ENCODE results near the gene KRT33A.

KRT33A gene

GRCh38 chr17:41315814-41316445, 34.7 kb downstream of the KRT33A start:
- H3K9ac ChIP-seq (ENCODE audit: low read depth, low read length) = no peak overlapping the region
- no peaks in the 10 kb centered on the region for H3K79me2 ChIP-seq (ENCODE audit: insufficient read depth, low read length)
- H4K20me1 ChIP-seq (ENCODE audit: insufficient read depth, low read length) = no peaks in the 10 kb centered on the region
- no peaks in the 10 kb centered on the region for H3K9me3 ChIP-seq (ENCODE audit: insufficient read depth, low read length, severe bottlenecking)
- no peak overlapping the region for H2AFZ ChIP-seq (ENCODE audit: low read depth, low read length)
- DNase-seq (no peak), ATAC-seq (ENCODE audit: insufficient read depth, low read depth) (no peak)
- H3K36me3 ChIP-seq (ENCODE audit: insufficient read depth, low read length) = no peaks in the 10 kb centered on the region
- no peak overlapping the region for H3K4me3 ChIP-seq (ENCODE audit: low read depth in 1 of 2, low read length in 2 of 2)
- H3K4me1 ChIP-seq (ENCODE audit: insufficient read depth, low read length) = no peaks in the 10 kb centered on the region
- H3K27ac ChIP-seq (ENCODE audit: low read length) = no peak overlapping the region
- peaks cover 3% of the 10 kb centered on the region for H3K27me3 ChIP-seq (ENCODE audit: insufficient read depth, low read length, poor library complexity)
- no peak overlapping the region for H3K4me2 ChIP-seq (ENCODE audit: insufficient read depth, low read length)
- TF ChIP-seq, protein P1, sequence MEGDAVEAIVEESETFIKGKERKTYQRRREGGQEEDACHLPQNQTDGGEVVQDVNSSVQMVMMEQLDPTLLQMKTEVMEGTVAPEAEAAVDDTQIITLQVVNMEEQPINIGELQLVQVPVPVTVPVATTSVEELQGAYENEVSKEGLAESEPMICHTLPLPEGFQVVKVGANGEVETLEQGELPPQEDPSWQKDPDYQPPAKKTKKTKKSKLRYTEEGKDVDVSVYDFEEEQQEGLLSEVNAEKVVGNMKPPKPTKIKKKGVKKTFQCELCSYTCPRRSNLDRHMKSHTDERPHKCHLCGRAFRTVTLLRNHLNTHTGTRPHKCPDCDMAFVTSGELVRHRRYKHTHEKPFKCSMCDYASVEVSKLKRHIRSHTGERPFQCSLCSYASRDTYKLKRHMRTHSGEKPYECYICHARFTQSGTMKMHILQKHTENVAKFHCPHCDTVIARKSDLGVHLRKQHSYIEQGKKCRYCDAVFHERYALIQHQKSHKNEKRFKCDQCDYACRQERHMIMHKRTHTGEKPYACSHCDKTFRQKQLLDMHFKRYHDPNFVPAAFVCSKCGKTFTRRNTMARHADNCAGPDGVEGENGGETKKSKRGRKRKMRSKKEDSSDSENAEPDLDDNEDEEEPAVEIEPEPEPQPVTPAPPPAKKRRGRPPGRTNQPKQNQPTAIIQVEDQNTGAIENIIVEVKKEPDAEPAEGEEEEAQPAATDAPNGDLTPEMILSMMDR (IDR thresholded peaks at IDR 0.05; ENCODE audit: borderline replicate concordance, extremely low read depth, low read length, poor library complexity, severe bottlenecking) = no peak
- no peak for TF ChIP-seq EZH2 (IDR thresholded peaks at IDR 0.05; ENCODE audit: borderline replicate concordance, low read depth, low read length, severe bottlenecking)

GRCh38 chr17:41315204-41315794, 35.3 kb downstream of the KRT33A start, which contains the start of gene KRTAP17-1:
TSS of gene KRTAP17-1 (minus strand) at chr17:41315710. CDS start at chr17:41315650, 60 bp downstream.
- Histone ChIP-seq H3K79me2 (ENCODE audit: insufficient read depth, low read length) (no peaks in the 10 kb centered on the region), H3K4me3 (ENCODE audit: low read depth in 1 of 2, low read length in 2 of 2) (no peak within 1 kb of the TSS), H3K9me3 (ENCODE audit: insufficient read depth, low read length, severe bottlenecking) (no peaks in the 10 kb centered on the region), H3K27me3 (ENCODE audit: insufficient read depth, low read length, poor library complexity) (peaks cover 3% of the 10 kb centered on the region), H3K36me3 (ENCODE audit: insufficient read depth, low read length) (no peaks in the 10 kb centered on the region), H3K9ac (ENCODE audit: low read depth, low read length) (no peak within 1 kb of the TSS), H3K4me2 (ENCODE audit: insufficient read depth, low read length) (no peak within 1 kb of the TSS), H2AFZ (ENCODE audit: low read depth, low read length) (no peak within 1 kb of the TSS), H4K20me1 (ENCODE audit: insufficient read depth, low read length) (no peaks in the 10 kb centered on the region), H3K4me1 (ENCODE audit: insufficient read depth, low read length) (no peaks in the 10 kb centered on the region), H3K27ac (ENCODE audit: low read length) (no peak within 1 kb of the TSS)
- DNase-seq (no peak), ATAC-seq (ENCODE audit: insufficient read depth, low read depth) (no peak)
- no peak for TF ChIP-seq EZH2 (IDR thresholded peaks at IDR 0.05; ENCODE audit: borderline replicate concordance, low read depth, low read length, severe bottlenecking)
- TF ChIP-seq, protein P1 (IDR thresholded peaks at IDR 0.05; ENCODE audit: borderline replicate concordance, extremely low read depth, low read length, poor library complexity, severe bottlenecking) = no peak

DNA sequence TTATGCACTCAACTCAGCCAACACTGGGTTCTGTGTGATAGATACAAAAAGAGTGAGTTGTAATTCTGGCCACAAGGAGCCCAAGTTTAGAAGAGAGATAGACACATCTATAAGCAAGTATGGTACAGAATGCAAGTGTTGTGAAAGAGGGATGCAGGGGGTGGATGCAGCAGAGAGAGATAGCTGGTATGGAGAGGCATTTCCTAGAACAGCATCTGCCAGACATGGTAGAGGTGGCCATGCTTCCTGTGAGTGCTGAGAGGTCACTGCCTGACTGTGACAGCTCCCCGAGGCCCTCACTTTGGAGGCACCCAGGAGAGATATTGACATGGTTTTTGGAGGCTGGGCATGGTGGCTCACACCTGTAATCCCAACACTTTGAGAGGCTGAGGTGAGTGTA, 39.5 kb downstream of the KRT33A start:
- no peak for TF ChIP-seq EZH2 (IDR thresholded peaks at IDR 0.05; ENCODE audit: borderline replicate concordance, low read depth, low read length, severe bottlenecking)
- TF ChIP-seq, protein P1 (IDR thresholded peaks at IDR 0.05; ENCODE audit: borderline replicate concordance, extremely low read depth, low read length, poor library complexity, severe bottlenecking) = no peak
- H3K9me3 ChIP-seq (ENCODE audit: insufficient read depth, low read length, severe bottlenecking) = peaks cover 28% of the 10 kb centered on the region
- H4K20me1 ChIP-seq (ENCODE audit: insufficient read depth, low read length) = no peaks in the 10 kb centered on the region
- H3K27ac ChIP-seq (ENCODE audit: low read length) = no peak overlapping the region
- peaks cover 20% of the 10 kb centered on the region for H3K4me1 ChIP-seq (ENCODE audit: insufficient read depth, low read length)
- peaks cover under 1% of the 10 kb centered on the region for H3K27me3 ChIP-seq (ENCODE audit: insufficient read depth, low read length, poor library complexity)
- no peaks in the 10 kb centered on the region for H3K79me2 ChIP-seq (ENCODE audit: insufficient read depth, low read length)
- no peaks in the 10 kb centered on the region for H3K36me3 ChIP-seq (ENCODE audit: insufficient read depth, low read length)
- no peak for ATAC-seq (ENCODE audit: insufficient read depth, low read depth)
- H2AFZ ChIP-seq (ENCODE audit: low read depth, low read length) = no peak overlapping the region
- no peak overlapping the region for H3K4me3 ChIP-seq (ENCODE audit: low read depth in 1 of 2, low read length in 2 of 2)
- no peak overlapping the region for H3K4me2 ChIP-seq (ENCODE audit: insufficient read depth, low read length)
- DNase-seq = no peak
- no peak overlapping the region for H3K9ac ChIP-seq (ENCODE audit: low read depth, low read length)

Data from DND-41 (cell line).